Common myeloid progenitor, CD34-positive (primary cell): ENCODE measurements around the gene POTEF.
"Not testable (repeated sequence)": the region's sequence is repeated elsewhere in the genome, so short reads cannot be mapped to it uniquely, and the experiment has no call there.

Experiments used
- CTCF ChIA-PET: fragments of 350-600 bp; sonication (Branson Sonifier 250); formaldehyde crosslinking; loops from one replicate; lab custom pipeline; 2021; ENCODE audit warnings: antibody characterized with exemption; lab: Charles Lee
- POLR2A ChIA-PET: fragments of 350-600 bp; sonication (Branson Sonifier 250); formaldehyde crosslinking; loops from one replicate; lab custom pipeline; 2021; ENCODE audit warnings: antibody characterized with exemption; lab: Charles Lee
- DNase-seq, 3 donors: peaks; one replicate each; pipeline versions ENCODE4 v3.0.0 to v3.0.0-alpha.2; 2013
- H3K27ac ChIP-seq, 2 experiments: 1 replicate in 1 of 2; 2 replicates in 1 of 2; pipeline ENCODE4 v1.7.0; 2013; ENCODE audit warnings: inconsistent platforms in 2 of 2, low read length in 2 of 2, mild to moderate bottlenecking in 2 of 2, low read depth in 1 of 2, moderate library complexity in 1 of 2; ENCODE audit not compliant: severe bottlenecking in 2 of 2, insufficient read depth in 1 of 2, poor library complexity in 1 of 2
- H3K27me3 ChIP-seq, 5 experiments: replicated peaks in 2 of 5; 1 replicate in 3 of 5; 2 replicates in 2 of 5; pipeline versions ENCODE4 v1.6.1 to v1.7.0; 2013; ENCODE audit warnings: low read length in 4 of 5, mild to moderate bottlenecking in 2 of 5, moderate library complexity in 2 of 5, inconsistent platforms in 1 of 5; ENCODE audit not compliant: insufficient read depth in 5 of 5, control insufficient read depth in 4 of 5
- H3K36me3 ChIP-seq, 4 experiments: 1 replicate in 2 of 4; 2 replicates in 2 of 4; pipeline versions ENCODE4 v1.6.1 to v1.7.0; 2013; ENCODE audit warnings: low read length in 3 of 4, control low read depth in 1 of 4, mild to moderate bottlenecking in 1 of 4; ENCODE audit not compliant: control insufficient read depth in 4 of 4, insufficient read depth in 4 of 4
- H3K4me1 ChIP-seq, 4 experiments: 1 replicate in 3 of 4; 2 replicates in 1 of 4; pipeline versions ENCODE4 v1.6.1 to v1.7.1; 2013; ENCODE audit warnings: low read length in 3 of 4, mild to moderate bottlenecking in 3 of 4, control low read depth in 1 of 4, inconsistent platforms in 1 of 4, moderate library complexity in 1 of 4; ENCODE audit not compliant: control insufficient read depth in 4 of 4, insufficient read depth in 4 of 4; ENCODE audit errors: control extremely low read depth in 1 of 4
- H3K4me3 ChIP-seq, 7 experiments: 1 replicate in 4 of 7; 2 replicates in 3 of 7; pipeline versions ENCODE4 v1.5.1 to v1.7.0; 2013; ENCODE audit warnings: mild to moderate bottlenecking in 7 of 7, low read length in 6 of 7, moderate library complexity in 6 of 7, inconsistent platforms in 2 of 7, low read depth in 2 of 7, control low read depth in 1 of 7; ENCODE audit not compliant: insufficient read depth in 4 of 7, control insufficient read depth in 1 of 7; ENCODE audit errors: extremely low read depth in 1 of 7
- H3K9me3 ChIP-seq, 5 experiments: 1 replicate in 4 of 5; 2 replicates in 1 of 5; pipeline versions ENCODE4 v1.6.1 to v1.7.1; 2013; ENCODE audit warnings: low read length in 4 of 5, mild to moderate bottlenecking in 2 of 5, inconsistent platforms in 1 of 5, low read depth in 1 of 5, moderate library complexity in 1 of 5; ENCODE audit not compliant: control insufficient read depth in 4 of 5, insufficient read depth in 2 of 5; ENCODE audit errors: control extremely low read depth in 1 of 5
- WGBS: methylation state at CpG from one replicate; pipeline ENCODE4 v1.1.5; 2013; ENCODE audit not compliant: insufficient coverage; 5-methylcytosine and 5-hydroxymethylcytosine counted together

Gene POTEF

DNA sequence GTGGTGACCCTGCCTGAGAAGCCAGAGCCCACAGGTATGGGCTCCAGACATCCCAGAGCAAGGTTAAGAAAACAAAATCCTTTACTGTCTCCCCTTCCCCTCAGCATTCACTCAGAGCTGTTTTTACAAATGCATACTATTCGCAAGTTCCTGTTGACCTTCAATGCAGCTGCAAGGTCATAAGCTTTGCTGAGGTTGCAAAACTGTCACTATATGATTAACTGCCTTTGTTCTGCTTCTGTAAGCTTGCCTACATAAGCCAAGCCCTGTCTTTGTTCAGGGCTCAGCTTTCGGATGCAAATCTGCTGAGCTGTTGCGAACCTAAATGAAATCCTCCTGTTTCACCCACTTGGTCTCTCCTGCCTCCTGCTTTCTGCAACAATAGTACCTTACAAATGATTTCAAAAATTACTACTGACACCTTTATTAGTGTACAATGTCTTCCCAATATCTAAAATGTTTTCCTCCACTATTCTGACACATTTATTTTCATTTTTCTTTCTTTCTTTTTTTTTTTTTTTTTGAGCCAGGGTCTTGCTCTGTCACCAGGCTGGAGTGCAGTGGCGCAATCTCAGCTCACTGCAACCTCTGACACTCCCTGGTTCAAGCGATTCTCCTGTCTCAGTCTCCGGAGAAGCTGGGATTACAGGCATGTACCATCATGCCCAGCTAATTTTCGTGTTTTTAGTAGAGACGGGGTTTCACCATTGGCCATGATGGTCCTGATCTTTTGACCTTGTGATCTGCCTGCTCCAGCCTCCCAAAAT lies 26.2 kb downstream of the POTEF start:
- H3K36me3 ChIP-seq, CTCF ChIA-PET, H3K27me3 ChIP-seq, H3K4me3 ChIP-seq, DNase-seq, H3K9me3 ChIP-seq, H3K4me1 ChIP-seq, H3K27ac ChIP-seq, POLR2A ChIA-PET: not testable (repeated sequence)
- WGBS: 82% methylated on average over 2 of the region's 8 CpGs

DNA sequence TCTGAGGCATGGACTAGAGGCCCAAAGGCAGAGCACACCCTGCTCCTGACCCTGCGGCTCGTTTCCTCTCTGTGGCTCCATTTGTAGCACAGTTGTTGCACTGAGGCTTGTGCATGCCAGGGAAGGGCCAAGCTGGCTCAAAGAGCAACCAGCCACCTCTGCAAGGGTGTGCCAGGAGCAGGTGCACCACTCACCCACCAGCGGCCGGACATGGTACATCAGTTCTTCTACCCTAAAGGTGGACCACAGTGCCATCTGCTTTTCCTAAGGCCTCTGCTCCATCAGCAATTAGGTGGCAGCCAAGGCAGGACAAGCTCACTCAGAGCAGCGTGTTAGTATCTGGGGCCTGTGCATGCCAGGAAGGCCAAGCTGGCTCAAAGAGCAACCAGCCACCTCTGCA lies 66.4 kb downstream of the POTEF start:
- no CpG with 5 or more reads among the region's 5 CpGs for WGBS
- H3K4me3 ChIP-seq, H3K27ac ChIP-seq, H3K27me3 ChIP-seq, DNase-seq, H3K36me3 ChIP-seq, H3K4me1 ChIP-seq, CTCF ChIA-PET, H3K9me3 ChIP-seq, POLR2A ChIA-PET: not testable (repeated sequence)

DNA sequence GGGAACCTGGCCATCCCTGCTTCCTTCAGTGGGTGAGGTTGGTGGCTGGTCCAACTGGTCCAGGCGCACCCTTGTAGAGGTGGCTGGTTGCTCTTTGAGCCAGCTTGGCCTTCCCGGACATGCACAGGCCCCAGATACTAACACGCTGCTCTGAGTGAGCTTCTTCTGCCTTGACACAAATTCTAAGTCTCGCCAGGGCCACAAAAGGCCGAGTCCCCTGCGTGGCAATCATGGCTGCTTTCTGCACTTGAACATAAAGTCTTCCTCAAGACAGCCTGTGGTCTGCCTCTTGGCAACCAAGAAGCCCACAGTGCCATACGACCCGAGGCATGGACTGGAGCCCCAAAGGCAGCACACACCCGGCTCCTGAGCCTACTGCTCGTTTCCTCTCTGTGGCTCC lies 69.0 kb downstream of the POTEF start:
- H3K4me3 ChIP-seq, DNase-seq, CTCF ChIA-PET, H3K27ac ChIP-seq, H3K36me3 ChIP-seq, POLR2A ChIA-PET, H3K27me3 ChIP-seq, H3K9me3 ChIP-seq, H3K4me1 ChIP-seq: not testable (repeated sequence)
- WGBS: no CpG with 5 or more reads among the region's 10 CpGs

DNA sequence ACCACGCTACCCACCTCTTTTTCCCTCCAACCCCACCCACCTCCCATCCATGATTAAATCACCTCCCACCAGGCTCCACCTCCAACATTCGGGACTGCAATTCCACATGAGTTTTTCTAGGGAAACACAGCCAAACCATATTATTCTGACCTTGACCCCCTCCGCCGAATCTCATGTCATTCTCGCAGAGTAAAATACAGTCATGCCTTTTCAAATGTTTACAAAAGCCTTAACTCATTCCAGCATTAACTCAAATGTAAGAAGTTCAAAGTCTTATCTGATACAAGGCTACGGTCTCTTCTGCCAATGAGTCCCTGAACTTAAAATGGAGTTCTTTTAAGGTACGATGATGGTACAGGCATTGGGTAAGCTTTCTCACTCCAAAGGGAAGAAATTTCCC lies 72.7 kb downstream of the POTEF start:
- H3K4me1 ChIP-seq, CTCF ChIA-PET, H3K9me3 ChIP-seq, POLR2A ChIA-PET, H3K36me3 ChIP-seq, DNase-seq, H3K4me3 ChIP-seq, H3K27ac ChIP-seq, H3K27me3 ChIP-seq: not testable (repeated sequence)
- no CpG with 5 or more reads among the region's 7 CpGs for WGBS

DNA sequence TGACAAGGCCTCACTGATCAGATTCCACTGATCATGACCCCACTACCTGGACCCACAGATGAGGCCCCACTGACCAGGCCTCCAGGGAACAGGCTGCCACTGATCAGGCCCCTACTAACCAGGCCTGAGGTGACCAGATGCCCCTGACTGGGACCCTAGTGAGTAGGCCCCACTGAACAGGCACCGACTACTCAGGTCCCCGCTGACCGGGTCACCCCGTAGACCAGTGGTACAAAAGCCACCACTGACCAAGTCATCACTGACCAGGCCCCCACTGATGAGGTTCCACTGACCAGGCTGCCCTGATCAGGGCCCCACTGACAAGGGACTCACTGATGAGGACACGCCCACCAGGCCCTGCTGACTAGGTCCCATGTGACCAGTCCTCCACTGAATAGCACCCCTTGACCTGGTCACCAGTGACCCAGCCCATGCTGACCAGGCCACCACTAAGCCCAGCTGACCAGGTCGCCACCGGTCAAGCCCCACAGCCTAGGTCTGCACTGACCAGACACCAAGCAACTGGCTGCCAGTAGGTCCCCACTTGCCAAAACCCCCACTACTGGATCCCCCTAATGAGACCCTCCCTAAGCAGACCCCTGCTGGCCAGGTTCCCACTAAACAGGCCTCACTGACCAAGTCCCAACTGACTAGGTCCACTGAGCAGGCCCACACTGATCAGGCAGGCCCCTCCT lies 75.7 kb downstream of the POTEF start:
- POLR2A ChIA-PET, H3K36me3 ChIP-seq, H3K4me1 ChIP-seq, H3K9me3 ChIP-seq, H3K27me3 ChIP-seq, DNase-seq, H3K4me3 ChIP-seq, CTCF ChIA-PET, H3K27ac ChIP-seq: not testable (repeated sequence)
- WGBS: 100% methylated on average over 2 of the region's 7 CpGs

DNA sequence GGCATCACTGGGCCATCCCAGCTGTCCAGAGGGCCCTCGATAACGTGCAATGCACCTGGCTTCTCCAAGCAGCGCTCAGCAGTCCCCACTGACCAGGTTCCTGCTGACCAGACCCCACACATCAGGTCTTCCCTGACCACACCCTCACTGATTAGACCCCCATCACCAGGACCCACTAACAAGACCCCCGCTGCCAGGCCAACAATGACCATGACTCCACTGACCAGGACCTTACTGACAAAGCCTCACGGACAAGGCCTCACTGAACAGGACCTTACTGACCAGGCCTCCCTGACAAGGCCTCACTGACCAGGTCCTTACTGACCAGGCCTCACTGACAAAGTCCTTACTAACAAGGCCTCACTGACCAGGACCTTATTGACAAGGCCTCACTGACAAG lies 76.6 kb downstream of the POTEF start:
- H3K4me1 ChIP-seq, DNase-seq, H3K9me3 ChIP-seq, CTCF ChIA-PET, H3K36me3 ChIP-seq, POLR2A ChIA-PET, H3K27ac ChIP-seq, H3K27me3 ChIP-seq, H3K4me3 ChIP-seq: not testable (repeated sequence)
- no CpG with 5 or more reads among the region's 5 CpGs for WGBS

DNA sequence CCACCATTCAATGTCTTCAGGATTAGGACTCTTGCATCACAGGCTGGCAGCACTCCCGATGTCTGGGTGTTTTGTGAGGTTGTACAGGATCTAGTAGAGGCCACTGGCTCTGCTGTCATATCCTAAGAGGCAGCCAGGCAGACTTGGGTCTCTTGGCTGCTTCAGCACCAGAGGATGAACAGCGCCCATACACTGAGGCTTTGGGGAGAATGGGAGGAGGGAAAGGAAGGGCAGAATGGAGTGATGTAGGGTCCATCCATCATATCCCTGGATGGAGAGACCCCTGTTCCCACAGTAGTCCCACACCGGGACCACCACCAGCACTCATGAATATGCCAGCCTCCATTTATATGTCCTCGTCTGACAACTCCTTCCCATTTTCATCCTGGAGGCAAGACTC lies 80.6 kb downstream of the POTEF start:
- H3K27me3 ChIP-seq, H3K4me3 ChIP-seq, H3K9me3 ChIP-seq, H3K36me3 ChIP-seq, H3K27ac ChIP-seq, POLR2A ChIA-PET, DNase-seq, H3K4me1 ChIP-seq, CTCF ChIA-PET: not testable (repeated sequence)
- WGBS: no CpG with 5 or more reads among the region's 4 CpGs
